ENCODE measurements around the gene STX19.
A peak's percentile ranks its signal among the peaks of the same experiment; 100 is the strongest.

The STX19 gene

DNA sequence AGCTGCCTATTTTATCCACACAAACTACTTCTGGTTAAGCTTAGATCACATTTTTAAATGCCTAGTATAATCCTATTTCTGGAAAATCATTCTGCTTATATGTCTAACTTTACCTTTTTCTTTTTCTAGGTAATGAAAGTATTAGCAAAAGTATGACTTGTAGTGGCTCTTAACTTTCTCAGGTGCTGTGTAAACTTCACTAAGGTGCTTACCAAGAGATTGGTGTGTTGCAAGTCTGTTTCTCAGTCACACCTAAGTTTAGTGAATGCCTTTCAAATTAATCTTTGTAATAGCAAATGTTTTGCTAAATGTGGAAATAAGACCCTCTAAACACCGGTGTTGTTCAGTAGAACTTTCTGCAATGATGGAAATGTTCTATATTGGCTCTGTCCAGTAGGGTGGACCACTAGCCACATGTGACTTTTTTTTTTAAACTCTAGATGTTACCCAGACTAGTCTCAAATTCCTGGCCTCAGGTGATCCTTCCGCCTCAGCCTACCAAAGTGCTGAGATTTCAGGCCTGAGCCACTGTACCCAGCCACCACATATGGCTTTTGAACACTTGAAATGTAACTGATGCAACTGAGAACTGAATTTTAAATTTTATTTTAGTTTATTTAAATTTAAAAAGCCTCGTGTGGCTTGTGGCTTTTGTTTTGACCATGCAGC, 26.4 kb downstream of the STX19 start:
- Mint-ChIP-seq H3K27me3 (ENCODE audit: low read depth) (no peaks in the 10 kb centered on the region), H3K36me3 (ENCODE audit: low read depth) (peaks cover 20% of the 10 kb centered on the region), H3K4me1 (peaks cover 10% of the 10 kb centered on the region)

DNA sequence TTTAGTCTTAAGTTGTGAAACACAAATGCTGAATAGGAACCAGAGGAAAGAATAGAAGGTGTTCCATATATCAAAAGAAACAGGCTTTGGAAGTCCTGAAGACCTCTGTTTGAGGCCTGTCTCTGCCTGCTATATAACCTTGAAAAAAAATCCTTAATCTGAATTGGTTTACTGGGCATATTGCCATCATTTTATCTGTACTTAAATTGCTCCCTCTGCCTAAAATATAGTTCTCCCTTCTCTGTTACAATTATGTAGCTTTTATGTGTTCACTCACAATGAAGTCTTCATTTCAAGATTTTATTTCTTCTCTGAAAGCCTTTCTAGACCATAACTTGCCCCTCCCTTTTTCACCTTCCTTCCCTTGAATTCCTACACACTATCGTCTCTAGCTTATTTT, 27.2 kb downstream of the STX19 start:
- peaks cover 10% of the 10 kb centered on the region for H3K4me1 Mint-ChIP-seq
- peak overlapping the region in 1 of 3 experiments; percentile 31 for H3K27ac Mint-ChIP-seq
- H3K27me3 Mint-ChIP-seq (ENCODE audit: low read depth), result no peaks in the 10 kb centered on the region
- H3K9me3 Mint-ChIP-seq, result no peaks in the 10 kb centered on the region
- H3K4me3 Mint-ChIP-seq, result no peak overlapping the region
- H3K36me3 Mint-ChIP-seq (ENCODE audit: low read depth), result peaks cover 21% of the 10 kb centered on the region
- no peak for TF ChIP-seq CTCF (IDR thresholded peaks at IDR 0.05; ENCODE audit: unreplicated experiment in 3 of 3)

More for the DNA sequence above, 26.4 kb downstream of the STX19 start:
- Mint-ChIP-seq H3K4me3 (no peak overlapping the region), H3K9me3 (no peaks in the 10 kb centered on the region), H3K27ac (peak overlapping the region in 1 of 3 experiments; percentile 31)
- TF ChIP-seq CTCF (IDR thresholded peaks at IDR 0.05; ENCODE audit: unreplicated experiment in 3 of 3), result no peak

DNA sequence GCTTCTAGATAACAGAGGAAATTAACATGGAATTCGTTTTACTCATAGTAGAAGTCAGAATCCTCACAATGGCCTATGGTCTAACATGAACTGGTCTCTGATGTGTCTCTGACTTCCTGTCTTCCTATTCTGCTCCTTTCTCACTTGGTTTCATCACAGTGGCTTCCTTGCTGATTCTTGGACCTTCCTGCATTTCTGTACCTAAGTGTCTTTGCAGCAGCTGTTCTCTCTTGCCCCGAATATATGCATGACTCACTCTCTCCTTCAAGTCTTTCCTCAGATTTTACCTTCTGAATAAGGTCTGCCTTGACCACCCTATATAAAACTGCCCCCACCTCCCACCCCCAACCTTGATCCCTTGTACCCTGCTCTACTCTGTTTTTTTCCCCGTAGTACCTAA, 34.3 kb downstream of the STX19 start:
- H3K4me3 Mint-ChIP-seq, result no peak overlapping the region
- TF ChIP-seq CTCF (IDR thresholded peaks at IDR 0.05; ENCODE audit: unreplicated experiment in 3 of 3), result no peak
- no peak overlapping the region for H3K27ac Mint-ChIP-seq
- no peaks in the 10 kb centered on the region for H3K4me1 Mint-ChIP-seq
- no peaks in the 10 kb centered on the region for H3K27me3 Mint-ChIP-seq (ENCODE audit: low read depth)
- H3K9me3 Mint-ChIP-seq, result no peaks in the 10 kb centered on the region
- peaks cover 16% of the 10 kb centered on the region for H3K36me3 Mint-ChIP-seq (ENCODE audit: low read depth)

DNA sequence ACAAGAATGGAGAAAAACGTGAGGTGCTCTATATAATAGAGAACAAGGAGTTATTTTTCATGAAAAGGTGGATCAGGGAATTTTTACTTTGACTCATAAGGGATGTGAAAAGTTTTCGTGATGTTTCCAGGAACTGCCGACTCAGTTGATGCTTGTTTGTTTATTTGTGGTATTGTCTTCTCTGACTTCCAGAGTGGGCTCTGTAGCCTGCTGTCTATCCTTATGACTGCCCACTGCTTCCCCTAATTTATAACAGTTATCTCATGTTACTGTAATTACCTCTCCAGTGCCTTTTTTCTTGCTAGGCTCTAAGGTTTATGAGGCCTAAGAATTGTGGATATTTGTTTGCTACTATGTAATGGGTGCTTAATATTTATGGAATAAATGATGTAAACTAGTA, 36.2 kb downstream of the STX19 start:
- no peak overlapping the region for H3K4me3 Mint-ChIP-seq
- no peak overlapping the region for H3K27ac Mint-ChIP-seq
- H3K27me3 Mint-ChIP-seq (ENCODE audit: low read depth), result no peaks in the 10 kb centered on the region

GRCh38 chr3:93991631-93992030, 36.8 kb downstream of the STX19 start:
- Mint-ChIP-seq H3K36me3 (ENCODE audit: low read depth) (peaks cover under 1% of the 10 kb centered on the region), H3K9me3 (no peaks in the 10 kb centered on the region), H3K27ac (no peak overlapping the region), H3K27me3 (ENCODE audit: low read depth) (no peaks in the 10 kb centered on the region), H3K4me3 (no peak overlapping the region), H3K4me1 (peaks cover 13% of the 10 kb centered on the region)
- TF ChIP-seq CTCF (IDR thresholded peaks at IDR 0.05; ENCODE audit: unreplicated experiment in 3 of 3), result no peak

More for the DNA sequence above, 36.2 kb downstream of the STX19 start:
- no peak for TF ChIP-seq CTCF (IDR thresholded peaks at IDR 0.05; ENCODE audit: unreplicated experiment in 3 of 3)
- Mint-ChIP-seq H3K36me3 (ENCODE audit: low read depth) (peaks cover 6% of the 10 kb centered on the region), H3K9me3 (no peaks in the 10 kb centered on the region), H3K4me1 (peaks cover 13% of the 10 kb centered on the region)

GRCh38 chr3:93989241-93989640, 39.2 kb downstream of the STX19 start:
- H3K4me1 Mint-ChIP-seq, result peaks cover 13% of the 10 kb centered on the region
- no peak overlapping the region for H3K4me3 Mint-ChIP-seq
- H3K36me3 Mint-ChIP-seq (ENCODE audit: low read depth), result no peaks in the 10 kb centered on the region
- no peak for TF ChIP-seq CTCF (IDR thresholded peaks at IDR 0.05; ENCODE audit: unreplicated experiment in 3 of 3)
- H3K27ac Mint-ChIP-seq, result no peak overlapping the region
- no peaks in the 10 kb centered on the region for H3K27me3 Mint-ChIP-seq (ENCODE audit: low read depth)
- no peaks in the 10 kb centered on the region for H3K9me3 Mint-ChIP-seq
